DND-41 (cell line): ENCODE results near the gene ACSL3.

Experiments
- EZH2 ChIP-seq: IDR thresholded peaks from 3 replicates; pipeline ENCODE4 v1.6.1; 2012; ENCODE audit warnings: borderline replicate concordance, low read depth, mild to moderate bottlenecking, moderate library complexity, low read length, inconsistent platforms; ENCODE audit not compliant: severe bottlenecking
- TF ChIP-seq, protein P1 (sequence below): IDR thresholded peaks from 2 replicates; pipeline ENCODE4 v1.5.1; 2012; ENCODE audit warnings: borderline replicate concordance, low read length, moderate library complexity, mild to moderate bottlenecking; ENCODE audit not compliant: poor library complexity, severe bottlenecking; ENCODE audit errors: extremely low read depth

DNA sequence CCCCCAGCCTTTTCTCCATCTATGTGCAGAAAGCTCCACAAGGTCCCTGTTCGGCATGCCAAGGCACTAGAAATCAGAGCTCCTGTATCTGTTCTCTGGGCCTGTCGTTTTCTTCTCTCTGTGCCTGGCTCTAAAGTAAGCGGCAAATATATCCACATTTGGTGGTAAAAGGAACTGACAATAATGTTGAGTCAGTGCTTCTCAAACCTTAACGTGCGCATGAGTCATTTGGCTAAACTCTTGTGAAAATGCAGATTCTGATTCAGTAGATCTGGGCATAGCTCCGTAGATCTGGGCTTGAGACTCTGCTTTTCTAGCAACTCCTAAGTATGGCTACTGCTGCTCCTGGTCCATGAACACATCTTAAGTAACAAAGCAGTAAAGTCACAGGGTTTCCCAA lies 16.5 kb upstream of the ACSL3 start:
- TF ChIP-seq, protein P1, sequence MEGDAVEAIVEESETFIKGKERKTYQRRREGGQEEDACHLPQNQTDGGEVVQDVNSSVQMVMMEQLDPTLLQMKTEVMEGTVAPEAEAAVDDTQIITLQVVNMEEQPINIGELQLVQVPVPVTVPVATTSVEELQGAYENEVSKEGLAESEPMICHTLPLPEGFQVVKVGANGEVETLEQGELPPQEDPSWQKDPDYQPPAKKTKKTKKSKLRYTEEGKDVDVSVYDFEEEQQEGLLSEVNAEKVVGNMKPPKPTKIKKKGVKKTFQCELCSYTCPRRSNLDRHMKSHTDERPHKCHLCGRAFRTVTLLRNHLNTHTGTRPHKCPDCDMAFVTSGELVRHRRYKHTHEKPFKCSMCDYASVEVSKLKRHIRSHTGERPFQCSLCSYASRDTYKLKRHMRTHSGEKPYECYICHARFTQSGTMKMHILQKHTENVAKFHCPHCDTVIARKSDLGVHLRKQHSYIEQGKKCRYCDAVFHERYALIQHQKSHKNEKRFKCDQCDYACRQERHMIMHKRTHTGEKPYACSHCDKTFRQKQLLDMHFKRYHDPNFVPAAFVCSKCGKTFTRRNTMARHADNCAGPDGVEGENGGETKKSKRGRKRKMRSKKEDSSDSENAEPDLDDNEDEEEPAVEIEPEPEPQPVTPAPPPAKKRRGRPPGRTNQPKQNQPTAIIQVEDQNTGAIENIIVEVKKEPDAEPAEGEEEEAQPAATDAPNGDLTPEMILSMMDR, result no peak
- no peak for TF ChIP-seq EZH2
